GM21381 (cell line): Measurements from ENCODE around the gene TECTA.
"Not testable (repeated sequence)": the region's sequence is repeated elsewhere in the genome, so short reads cannot be mapped to it uniquely, and the experiment has no call there.

Experiments used
- ATAC-seq: cut with Tn5 transposase; IDR thresholded peaks from one replicate; pipeline ENCODE4 v1.9.1; 2021; ENCODE audit warnings: mild to moderate bottlenecking, moderate library complexity; ENCODE audit not compliant: unreplicated experiment

Gene TECTA

DNA sequence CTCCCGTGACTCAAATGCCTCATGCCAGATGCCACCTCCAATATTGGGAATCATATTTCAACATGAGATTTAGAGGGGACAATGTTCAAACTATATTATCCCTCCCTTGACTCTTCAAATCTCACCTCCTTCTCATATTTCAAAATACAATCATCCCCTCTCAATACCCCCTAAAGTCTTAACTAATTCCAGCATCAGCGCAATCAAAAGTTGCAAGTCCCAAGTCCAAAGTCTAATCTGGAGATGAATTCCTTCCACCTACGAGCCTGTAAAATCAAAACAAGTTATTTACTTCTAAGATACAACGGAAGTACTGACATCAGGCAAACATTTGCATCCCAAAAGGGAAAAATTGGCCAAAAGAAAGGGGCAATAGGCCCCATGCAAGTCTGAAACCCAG is 124.3 kb downstream of the TECTA start:
- no peak for ATAC-seq

- ATAC-seq: no peak
These were observed 125.6 kb downstream of the TECTA start for GRCh38 chr11:121226415-121227263.

GRCh38 chr11:121228851-121229250 is 127.8 kb downstream of the TECTA start:
- ATAC-seq: no peak

DNA sequence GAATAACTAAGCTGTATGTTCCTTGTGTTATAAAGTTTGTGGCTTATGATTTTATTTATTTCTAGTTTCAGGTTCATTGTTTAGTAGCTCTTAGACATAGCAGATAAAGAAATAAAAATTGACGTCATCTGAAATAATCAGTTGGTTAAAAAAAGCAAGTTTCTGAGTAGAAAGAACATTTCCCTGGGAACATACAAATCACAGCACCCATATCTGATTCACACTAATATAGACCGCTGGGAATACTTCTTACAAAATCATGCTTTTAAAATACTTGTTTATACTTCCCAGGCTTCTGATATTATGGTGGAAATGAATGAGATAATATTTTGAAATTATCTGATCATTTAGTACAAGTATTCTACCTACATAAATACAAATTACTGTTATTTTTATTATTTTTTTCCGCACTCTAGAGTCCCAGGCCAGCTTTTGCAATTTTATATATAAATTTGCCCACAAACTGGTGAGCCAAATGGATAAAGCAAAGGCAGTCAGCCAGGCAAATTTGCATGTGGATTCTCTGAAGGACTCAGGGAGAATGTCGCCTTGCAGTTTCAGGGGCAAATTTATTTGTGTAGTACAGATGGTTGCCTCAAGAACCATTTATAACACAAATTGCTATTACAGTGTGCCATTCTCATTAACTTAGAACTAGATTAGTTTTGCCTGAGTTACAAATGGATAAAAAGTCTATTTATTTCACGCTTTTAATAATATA is 128.6 kb downstream of the TECTA start:
- no peak for ATAC-seq

DNA sequence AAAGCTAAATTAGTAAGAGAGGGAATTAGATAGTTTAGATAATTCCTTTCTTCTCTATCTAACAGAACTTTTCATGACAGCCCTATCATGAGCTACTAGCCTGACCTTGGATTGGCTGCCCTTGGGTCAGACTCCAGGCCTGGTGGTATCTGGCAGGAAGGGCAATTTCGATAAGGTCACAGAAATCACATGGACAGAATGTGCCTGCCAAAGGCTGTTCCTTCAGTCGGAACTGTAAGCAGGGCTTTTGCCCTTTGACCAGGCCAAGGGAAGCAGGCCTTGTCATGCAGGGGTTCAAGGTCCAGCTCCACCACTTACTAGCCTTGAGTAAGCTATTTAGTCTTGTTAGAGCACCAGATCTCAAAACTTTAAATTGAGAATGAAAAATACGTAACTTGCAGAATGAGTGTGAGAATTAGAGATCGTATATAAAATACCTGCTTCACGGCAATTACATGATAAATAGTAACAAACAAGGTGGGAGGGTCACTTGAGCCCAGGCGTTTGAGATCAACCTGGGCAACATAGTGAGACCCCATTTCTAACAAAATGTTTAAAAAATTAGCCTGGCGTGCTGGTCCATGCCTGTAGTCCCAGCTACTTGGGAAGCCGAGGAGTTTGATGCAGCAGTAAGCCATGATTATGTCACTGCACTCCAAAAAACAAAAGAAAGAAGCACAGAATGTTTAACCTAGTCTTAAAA is 130.7 kb downstream of the TECTA start:
- no peak for ATAC-seq

DNA sequence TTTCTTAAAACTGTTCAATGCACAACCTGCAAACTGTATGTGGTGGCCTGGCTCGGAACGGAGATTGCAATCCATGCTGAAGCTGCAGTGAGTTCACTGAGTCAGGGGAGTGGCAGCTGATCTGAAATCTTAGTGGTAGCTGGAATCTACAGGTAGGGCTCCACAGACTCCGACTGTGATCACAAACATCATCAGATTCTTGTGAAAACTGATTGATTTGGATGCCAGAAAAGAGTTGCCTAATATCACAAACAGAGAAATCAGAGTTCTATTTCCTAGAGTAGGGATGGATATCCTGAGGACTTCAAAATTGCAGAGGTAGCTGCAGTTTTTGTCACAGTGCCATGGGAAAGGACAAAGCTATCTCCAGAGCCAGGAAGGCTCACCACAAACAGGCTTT is 134.0 kb downstream of the TECTA start:
- ATAC-seq: no peak

DNA sequence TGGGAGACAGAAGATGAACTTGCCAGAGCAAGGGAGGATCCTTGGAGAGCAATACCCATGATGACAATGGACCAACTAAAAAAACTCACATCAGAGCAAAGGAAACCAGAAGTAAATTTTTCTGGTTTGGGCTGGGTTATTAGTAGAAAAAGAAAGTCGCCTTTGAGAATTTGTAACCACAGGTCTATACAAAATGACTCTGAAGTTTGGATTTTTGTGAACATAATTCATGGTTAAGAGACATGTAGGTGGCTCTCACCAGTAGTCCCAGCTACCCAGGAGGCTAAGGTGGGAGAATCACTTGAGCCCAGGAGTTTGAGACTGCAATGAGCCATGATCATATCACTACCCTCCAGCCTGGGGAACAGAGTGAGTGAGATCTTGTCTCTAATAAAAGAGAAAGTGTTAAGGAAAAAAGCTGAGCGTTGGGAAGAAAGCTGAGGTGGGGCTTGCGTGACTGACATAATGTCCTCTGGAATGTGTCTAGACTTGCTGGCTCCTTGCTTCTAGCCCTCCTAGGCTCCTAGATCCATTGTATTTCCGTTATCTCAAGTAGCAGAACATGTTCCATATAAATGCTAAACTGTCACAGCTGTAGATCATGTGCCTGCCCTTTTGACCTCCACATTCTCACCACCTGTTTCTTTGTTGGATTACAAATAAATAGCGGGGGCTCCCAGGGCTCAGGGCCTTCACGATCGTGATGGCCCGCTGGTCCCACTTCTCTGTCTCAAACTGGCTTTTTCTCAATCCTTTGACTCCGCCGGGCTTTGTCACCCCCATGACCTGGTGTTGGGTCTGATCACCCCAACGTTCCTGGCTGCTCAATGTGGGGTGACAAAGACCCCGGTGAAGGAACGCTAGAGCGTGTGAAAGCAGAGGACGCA is 135.3 kb downstream of the TECTA start:
- ATAC-seq: peak; percentile 70

- ATAC-seq: not testable (repeated sequence)
These were observed 136.2 kb downstream of the TECTA start for GRCh38 chr11:121237247-121237646.

GRCh38 chr11:121237686-121238658 is 136.9 kb downstream of the TECTA start:
- no peak for ATAC-seq

DNA sequence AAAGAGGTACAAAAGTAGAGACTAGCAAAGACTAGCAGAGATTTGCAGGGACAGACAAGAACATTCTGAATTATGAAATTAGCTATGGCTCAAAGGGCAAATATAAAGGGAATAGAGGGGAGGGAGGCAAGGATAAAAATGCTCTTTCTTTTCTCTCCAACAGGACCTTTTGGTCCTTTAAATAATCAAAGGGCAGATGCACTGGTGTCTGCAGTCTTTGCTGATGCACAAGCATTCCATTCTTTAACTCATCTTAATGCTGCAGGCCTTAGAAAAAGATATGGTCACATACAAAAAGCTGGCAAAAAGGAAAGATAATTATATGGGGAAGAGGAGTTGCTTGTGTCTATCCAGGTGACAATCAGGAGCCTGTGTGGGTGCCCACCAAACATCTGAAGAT is 137.9 kb downstream of the TECTA start:
- ATAC-seq: no peak

GRCh38 chr11:121240001-121240400 is 139.0 kb downstream of the TECTA start:
- ATAC-seq: not testable (repeated sequence)

DNA sequence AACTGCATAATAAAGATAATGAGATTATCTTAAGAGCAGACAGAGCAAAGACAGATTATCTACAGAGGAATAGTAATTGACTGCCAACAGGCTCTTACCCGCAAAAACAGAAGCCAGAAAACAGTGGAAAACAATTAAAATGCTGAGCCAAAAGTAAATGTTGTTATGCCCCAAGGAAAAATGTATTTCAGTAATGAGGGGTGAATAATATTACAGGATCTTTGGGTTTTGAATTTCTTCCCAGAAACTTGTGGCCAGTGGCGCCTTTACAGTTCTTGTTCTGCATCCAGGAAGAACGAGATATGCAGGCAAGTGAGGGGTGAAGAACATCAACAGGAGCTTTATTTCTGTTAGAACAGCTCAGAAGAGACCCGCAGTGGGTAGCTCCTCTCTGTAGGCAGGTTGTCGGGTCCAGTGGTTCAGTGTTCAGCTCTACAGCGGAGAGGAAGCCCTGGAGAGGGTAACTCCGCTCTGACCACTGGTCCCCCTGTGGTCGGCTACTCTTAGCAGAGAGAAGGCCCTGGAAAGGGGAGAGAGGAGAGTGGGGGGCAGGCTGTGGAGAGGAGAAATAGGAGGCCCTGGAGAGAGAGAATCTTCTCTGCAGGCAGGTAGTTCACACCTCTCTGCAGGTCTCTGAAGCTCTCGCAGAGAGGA is 139.7 kb downstream of the TECTA start:
- no peak for ATAC-seq
